NCI-H526 (cell line): ENCODE measurements around the gene CYTH2.

Experiments used
- DNase-seq, 2 experiments: peaks; one replicate each; lab custom pipeline; 2025; lab: John Stamatoyannopoulos, UW

Gene CYTH2

GRCh38 chr19:48493718-48494401 is 24.7 kb downstream of the CYTH2 start:
- no peak for DNase-seq

- DNase-seq: no peak
Measured at GRCh38 chr19:48495396-48495795, 26.2 kb downstream of the CYTH2 start.

- DNase-seq: no peak
Measured at GRCh38 chr19:48496959-48497727, 28.0 kb downstream of the CYTH2 start.

DNA sequence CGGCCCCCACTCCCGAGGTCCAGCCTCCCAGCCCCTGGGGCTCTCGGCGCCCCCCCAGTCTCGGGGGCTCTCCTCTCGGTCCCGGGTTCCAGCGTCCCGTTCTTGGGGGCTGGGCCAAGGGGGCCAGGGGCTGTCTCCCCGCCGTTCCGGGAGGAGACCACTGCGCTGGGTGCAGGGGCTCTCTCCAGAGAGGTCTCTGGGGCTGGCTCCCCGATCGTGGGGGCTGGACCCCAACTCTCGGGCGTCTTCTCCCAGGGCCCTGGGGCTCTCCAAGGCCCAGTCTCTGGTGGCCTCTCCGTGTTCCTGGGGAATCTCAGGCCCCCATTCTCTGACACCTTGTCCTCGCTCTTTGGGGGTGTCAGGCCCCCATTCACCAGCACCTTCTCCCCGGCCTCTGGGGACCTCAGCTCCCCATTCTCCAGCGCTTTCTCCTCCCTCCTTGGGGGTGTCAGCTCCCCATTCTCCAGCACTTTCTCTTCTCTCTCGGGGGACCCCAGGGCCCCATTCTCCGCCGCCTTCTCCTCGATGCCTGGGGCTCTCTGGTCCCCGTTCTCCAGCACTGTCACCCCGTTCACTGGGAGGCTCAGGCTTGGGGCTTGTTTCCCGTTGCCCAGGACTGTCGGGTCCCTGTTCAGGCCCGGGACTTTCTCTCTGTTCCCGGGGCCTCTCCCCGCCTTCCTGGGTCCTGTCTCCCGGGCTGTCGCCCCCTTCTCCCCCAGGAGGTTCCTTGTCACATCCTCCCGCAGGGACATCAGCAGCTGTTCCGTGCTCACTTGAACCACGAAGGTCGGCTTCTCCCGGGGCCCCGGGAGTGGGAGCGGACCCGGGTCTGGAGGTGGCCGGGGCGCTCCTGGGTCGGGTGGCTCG is 28.8 kb downstream of the CYTH2 start:
- DNase-seq: peak in 1 of 2 experiments; percentile 24

DNA sequence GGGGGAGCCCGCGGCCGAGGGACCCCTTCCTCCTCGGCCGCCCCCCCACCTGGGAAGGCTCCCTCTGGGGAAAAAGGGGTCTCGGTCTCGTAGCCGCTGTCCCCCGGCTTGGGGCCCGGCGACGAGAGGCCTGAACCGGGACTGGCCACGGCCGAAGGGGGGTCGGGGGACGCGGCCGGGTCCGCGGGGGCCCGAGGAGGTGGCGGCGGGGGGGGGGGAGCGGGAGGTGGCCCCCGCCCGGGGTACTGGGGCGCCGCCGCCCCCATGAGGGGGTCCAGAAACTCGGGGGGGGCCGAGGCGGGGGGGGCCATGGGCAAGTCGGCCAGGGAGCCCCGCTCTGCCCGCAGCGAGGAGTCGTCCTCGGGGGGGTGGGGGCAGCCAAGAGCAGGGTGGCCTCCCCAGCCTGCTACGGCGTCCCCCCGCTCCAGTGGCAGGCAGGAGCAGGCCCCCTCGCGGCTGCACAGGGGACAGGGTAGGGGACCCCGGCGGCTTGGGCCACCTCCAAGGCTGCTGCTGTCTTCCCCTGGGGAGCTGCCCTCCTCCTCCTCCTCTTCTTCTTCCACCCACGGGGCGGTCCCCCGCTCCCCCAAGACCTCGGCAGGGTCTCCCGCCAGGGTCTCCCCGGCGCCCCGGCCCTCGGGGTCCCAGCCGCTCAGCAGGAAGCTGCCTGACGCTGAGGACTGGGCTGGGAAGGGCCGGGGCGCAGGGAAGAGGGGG is 29.6 kb downstream of the CYTH2 start:
- DNase-seq: no peak

DNA sequence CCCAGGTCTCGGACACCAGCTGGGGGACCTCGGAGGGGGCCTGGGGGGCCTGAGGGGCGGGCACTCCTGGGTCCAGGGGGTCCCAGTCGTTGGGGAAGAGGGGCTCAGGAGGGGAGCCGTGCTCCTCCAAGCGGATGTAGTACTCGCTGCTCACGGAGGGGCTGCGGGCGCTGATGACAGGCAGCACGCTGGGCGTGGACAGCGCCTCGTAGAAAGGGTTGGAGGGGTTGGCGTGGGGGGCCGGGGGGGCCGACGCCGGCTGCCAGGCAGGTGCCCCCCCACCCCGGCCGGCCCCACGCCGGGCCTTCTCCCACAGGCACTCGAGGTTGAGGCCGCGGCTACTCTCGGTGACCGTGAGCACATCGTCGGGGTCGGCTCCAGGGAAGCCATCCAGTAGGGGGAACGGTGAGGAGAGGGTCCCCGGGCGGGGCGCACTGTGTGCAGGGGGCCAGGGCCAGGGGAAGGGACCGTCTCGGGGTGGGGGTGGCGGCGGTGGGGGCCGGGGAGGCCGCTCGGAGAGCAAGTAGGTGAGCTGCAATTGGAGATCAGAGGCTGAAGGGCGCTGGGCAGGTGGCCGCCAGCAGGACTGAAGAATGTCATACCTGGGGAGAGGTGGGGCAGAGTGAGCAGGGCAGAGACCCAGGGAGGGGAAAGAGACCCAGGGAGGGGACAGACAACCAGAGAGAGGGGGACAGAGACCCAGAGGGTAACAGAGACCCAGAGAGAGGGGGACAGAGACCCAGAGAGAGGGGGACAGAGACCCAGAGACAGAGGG is 30.3 kb downstream of the CYTH2 start:
- no peak for DNase-seq

DNA sequence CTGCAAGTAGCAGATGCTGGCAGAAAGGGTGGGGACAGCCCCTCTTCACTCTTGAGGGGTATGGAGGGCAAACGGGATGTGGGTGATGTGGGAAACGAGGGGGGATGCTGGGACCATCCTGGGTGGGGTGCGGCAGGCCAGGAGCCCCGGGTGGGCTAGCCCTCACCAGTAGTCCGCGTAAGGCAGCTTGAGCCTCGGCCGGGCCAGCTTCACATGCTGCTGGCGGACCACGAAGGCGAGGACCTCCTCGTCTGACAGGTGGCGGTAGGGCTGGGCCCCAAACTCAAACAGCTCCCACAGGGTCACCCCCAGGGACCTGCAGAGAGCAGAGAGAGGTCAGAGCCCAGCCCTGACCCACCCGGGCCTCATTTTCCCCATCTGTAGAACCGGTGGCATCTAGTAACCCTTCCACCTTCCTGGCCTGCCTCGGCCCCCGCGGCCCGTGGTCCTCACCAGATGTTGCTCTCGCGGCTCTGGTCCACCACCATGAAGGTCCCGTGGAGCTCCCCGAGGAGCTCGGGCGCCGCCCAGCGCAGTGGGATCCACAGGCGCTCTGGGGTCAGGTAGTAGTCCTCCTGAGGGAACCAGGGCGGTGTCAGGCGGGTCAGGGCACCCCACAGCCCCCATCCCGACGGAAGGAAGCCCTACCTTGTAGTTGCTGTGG is 31.8 kb downstream of the CYTH2 start:
- no peak for DNase-seq

DNA sequence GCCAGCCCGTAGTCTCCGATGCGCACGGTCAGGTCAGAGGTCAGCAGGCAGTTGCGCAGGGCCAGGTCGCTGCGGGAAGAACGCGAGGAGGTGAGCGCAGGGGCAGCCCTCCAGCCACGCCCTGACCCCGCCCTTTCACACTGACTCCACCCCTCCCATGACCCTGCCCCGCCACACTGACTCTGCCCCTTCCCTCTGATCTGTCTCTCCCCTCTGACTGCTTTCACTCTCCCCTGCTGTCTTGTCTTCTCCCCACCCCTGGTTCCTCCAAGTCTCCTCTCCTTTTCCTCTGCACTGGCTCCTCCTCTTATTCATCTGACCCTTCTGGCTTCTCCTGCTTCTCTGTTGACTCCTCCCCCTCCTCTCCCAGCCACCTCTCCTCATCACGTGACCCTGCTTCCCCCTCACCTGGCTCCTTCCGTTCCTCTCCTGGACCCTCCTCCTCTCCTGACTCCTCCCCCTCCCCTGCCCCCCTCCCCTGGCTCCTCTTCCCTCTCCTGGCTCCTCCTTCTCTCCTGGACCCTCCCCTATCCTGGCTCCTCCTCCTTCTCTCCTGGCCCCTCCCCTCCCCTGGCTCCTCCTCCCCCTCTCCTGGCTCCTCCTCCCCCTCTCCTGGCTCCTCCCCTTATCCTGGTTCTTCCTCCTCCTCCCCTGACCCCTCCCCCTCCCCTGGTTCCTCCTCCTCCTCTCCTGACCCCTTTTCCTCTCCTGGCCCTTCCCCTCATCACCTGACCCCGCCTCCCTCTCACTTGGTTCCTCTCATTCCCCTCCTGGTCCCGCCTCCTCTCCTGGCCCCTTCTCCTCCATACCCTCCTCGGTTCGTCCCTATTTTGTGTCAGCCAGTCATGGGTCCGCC is 32.6 kb downstream of the CYTH2 start:
- DNase-seq: peak; percentile 97 to 98

DNA sequence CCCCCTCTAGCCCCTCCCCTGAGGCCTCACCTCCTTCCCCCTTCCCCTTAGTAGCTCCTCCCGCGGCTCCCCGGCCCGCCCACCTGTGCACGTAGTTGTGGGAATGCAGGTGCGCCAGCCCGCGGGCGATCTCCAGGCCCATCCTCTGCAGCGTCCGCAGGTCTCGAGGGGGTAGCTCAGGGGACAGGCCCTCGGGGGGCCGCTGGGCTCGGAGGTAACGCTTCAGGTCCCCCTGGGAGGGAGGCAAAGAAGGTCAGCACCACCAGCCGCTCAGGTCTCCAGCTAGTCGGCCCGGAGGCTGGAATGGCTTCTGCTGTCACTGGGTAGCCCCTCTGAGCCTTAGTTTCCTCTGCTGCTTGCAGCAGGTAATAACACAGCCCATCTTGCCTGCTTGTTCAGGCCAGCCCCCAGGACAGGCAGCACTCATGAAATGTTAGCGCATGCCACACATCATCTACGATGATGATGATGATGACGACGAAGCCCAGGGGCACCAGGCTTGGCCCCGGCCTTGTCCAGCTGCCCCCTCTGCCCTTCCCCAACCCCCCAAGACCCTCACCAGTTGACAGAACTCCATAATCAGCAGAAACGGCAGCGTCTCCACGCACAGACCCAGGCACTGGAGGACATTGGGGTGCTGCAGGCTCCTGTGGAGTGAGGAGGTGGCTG is 33.3 kb downstream of the CYTH2 start:
- DNase-seq: no peak

DNA sequence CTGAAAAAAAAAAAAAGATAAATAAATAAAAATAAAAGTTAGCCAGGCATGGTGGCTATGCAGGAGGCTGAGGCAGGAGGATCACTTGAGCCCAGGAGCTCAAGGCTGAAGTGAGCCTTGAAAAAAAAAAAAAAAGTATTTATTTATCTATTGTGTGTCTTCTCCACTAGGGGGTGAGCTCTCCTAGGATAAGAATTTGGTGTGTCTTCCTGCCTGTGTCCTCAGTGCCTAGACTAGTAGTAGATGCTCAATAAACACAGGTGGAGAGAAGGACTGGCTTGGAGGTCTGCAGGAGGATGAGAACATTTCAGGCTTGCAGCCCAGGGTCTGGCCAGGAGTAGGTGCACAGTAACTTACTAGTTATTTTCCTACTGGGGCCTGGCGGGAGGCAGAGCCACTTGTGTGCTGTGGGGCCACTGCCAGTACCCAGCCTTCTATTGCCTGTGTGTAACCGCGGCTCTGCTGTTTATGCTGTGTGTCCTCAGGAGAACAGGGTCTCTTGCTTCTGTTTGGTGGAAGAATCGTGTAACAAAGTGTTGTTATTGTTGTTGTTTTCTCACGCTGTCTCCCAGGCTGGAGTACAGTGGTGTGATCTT is 37.1 kb downstream of the CYTH2 start:
- peak in 1 of 2 experiments; percentile 61 for DNase-seq

- no peak for DNase-seq
Measured at GRCh38 chr19:48507911-48508439, 38.8 kb downstream of the CYTH2 start.

DNA sequence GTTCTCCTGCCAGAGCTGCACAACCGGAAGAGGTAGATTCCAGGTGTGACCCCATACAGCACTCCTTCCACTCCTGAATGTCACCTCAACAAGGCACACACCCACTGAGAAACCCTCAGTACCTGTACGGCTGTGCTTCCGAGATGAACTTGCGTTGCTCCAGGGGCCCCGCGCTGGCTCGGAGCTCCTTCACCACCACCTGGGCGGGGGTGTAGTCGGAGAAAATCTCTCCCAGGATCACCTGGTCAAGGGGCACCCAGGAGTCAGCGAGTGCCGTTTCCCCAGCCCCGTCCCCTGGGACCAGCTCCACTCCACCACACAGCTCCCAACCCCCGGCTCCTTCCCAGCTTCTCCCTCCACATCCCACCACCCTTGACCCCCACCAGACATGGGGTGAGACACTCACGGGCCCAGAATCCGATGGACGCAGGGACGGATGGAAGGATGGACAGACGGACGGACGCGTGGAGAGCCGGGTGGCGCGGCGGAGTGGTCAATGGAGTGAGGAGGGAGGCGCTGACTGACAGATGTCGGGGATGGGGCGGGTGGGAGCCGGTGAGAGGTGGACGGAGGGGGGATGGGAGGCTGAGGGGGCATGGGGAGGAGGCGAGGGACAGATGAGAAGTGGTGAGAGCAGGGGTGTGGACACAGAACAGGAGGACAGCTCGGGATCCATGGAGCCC is 39.7 kb downstream of the CYTH2 start:
- DNase-seq: no peak

DNA sequence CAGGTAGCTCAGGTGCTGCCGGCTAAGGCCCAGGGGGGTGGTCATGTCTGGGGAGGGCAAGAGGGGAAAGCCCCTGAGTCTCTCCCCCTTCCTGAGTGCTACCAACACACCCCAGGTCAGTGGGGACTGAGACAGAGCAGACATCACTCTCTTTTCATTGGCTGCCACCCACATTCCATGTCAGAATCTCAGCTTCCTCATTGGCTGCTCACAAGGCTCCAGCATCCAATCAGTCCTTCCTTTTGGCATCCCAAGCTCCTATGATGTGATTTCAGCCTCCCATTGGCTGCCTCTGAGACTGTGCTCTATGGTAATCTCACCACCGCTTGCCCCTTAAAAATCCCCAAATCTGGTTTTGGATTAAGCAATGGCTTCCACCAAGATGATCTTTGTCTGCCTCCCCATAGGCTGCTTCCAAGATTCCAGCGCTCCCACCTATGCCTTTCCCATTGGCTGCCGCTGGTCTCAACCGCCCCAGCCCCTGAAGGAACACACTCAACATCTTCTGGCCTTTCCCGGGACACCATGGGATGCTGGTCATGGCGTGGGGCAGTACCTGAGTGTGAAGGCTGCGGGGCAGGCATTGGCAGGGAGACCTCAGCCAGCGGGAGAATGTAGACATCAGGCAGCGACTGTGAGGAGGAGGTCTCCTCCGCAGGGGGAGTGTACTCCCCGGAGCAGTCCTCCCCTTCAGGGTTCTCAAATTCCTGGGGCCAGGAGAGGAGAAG is 40.5 kb downstream of the CYTH2 start:
- peak in 1 of 2 experiments; percentile 17 for DNase-seq

GRCh38 chr19:48510421-48511268 is 41.5 kb downstream of the CYTH2 start:
- DNase-seq: peak; percentile 16 to 72

DNA sequence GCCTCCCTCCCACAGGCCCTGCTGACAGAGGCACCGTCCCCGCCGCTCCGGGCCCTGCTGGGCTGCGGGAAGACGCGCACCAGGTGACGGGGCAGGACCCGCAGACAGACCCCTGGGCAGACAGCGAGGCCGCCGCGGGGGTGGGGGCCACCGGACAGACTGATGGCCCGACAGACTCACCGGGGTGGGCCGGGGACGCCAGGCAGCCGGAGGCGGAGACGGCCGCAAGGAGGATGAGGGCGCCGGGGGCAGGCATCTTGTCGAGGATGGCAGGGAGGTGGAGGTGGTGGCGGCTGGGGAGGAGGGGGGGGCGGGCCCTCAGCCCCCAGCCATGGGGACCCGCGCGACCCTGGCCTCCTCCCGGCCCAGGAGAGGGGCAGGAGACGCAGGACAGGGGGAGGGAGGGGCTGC is 42.2 kb downstream of the CYTH2 start:
- DNase-seq: no peak
